Measurements from ENCODE around the gene CA12.
"Not testable (repeated sequence)": the region's sequence is repeated elsewhere in the genome, so short reads cannot be mapped to it uniquely, and the experiment has no call there.

Gene CA12

GRCh38 chr15:63360170-63360569, 21.5 kb downstream of the CA12 start:
- in situ Hi-C loops (cut with MboI; ENCODE audit: low sequenced_read_pairs): no loop called here

DNA sequence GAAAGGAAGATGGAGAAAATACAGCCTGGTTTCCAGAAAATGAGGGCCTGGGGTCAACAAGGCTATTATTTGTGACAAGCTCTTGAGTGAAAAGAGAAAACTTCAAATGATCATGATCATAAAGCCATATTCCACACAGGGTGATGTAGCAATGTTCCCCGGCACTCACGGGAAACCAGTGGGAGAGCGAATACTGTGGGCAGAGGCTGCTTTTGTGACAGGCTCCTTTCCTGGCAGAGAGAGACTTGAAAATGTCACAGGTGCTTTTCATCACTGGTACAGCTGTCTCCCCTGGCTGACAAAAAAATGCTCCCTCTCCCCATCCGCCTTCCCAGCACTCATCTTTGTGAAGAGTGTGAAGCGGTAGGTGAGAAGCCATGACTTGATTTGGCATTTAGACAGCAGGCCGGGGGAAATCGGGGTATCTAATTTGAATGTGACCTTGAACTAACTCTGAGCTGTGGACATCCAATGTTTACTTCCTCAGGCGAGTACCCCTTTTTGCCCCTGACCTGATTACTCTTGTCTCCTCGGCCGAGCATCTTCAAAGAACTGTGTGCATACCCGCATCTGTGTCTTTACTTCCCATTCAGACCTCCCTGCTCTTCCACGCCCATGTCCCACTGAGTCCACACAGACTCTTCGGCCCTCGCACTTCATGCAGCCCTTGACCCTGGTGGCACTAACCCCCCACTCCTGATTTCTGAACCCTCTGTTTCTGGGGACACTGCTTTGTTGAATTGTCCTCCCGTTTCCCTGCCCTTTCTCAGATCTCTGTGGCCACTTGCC, 23.2 kb downstream of the CA12 start:
- in situ Hi-C loops (cut with MboI; ENCODE audit: low sequenced_read_pairs): no loop called here

GRCh38 chr15:63357731-63358130, 23.9 kb downstream of the CA12 start:
- in situ Hi-C loops (cut with MboI; ENCODE audit: low sequenced_read_pairs): no loop called here

DNA sequence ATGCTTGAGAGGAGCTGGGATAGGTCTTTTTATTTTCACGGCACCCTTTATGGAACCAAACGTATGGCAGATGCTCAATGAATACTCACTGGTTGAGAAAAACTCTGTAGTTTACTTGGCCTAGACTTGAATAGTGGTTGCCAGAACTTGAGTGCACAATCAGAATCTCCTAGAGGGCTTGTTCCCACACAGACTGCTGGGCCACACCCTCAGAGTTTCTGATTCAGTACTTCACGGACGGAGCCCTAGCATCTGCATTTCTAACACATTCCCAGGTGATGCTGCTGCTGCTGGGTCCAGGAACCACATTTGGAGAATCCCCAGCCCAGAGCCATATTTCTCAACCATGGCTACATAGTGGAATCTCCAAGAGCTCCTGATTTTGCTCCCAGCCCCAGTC, 24.6 kb downstream of the CA12 start:
- in situ Hi-C loops (cut with MboI; ENCODE audit: low sequenced_read_pairs): no loop called here

- in situ Hi-C loops (cut with MboI; ENCODE audit: low sequenced_read_pairs): no loop called here
Measured at GRCh38 chr15:63354821-63355650, 26.6 kb downstream of the CA12 start.

- in situ Hi-C loops (cut with MboI; ENCODE audit: low sequenced_read_pairs): no loop called here
Measured at GRCh38 chr15:63353887-63354286, 27.8 kb downstream of the CA12 start.

DNA sequence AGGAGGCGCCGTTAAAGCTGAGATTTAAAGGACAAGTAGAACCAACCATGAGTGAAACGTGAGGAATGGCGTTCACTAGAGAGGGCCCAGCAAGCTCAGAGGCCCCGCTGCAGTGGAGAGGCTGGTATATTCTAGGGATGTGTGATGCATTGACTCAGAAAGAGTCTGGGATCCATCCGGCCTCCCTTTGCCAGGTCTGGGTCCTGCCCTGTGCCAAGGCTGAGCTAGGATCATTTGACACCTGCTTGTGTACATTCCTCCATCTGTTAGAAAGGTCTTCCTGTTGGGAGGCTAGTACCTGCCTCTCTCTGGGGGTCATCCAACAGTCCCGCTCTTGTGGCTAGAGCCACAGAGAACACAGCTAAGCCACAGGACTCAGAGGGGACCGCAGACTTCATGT, 28.4 kb downstream of the CA12 start:
- in situ Hi-C loops (cut with MboI; ENCODE audit: low sequenced_read_pairs): no loop called here

- in situ Hi-C loops (cut with MboI; ENCODE audit: low sequenced_read_pairs): no loop called here
Measured at GRCh38 chr15:63352808-63353207, 28.8 kb downstream of the CA12 start.

GRCh38 chr15:63351170-63351569, 30.5 kb downstream of the CA12 start:
- in situ Hi-C loops (cut with MboI; ENCODE audit: low sequenced_read_pairs): no loop called here

GRCh38 chr15:63350178-63350621, 31.4 kb downstream of the CA12 start:
- in situ Hi-C loops (cut with MboI; ENCODE audit: low sequenced_read_pairs): no loop called here

DNA sequence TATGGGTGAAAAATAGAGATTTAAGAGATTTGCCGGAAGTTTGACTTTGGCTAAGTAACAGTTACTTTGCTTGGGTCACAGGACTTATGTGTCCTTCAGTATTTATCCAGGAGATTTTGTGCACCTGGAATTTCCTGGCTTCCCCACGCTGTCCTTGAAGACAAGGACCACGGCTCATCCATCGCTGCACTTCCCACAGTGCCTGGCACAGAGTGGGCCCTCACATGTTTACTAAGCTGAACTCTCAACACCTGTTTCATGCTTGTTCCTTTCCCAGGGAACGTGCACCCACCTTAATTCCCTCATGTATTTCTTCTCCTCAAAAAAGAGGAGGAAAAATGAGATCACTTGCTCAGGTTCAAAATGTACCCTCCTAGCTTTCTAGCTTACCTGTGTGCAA, 32.0 kb downstream of the CA12 start:
- in situ Hi-C loops (cut with MboI; ENCODE audit: low sequenced_read_pairs): no loop called here

- in situ Hi-C loops (cut with MboI; ENCODE audit: low sequenced_read_pairs): no loop called here
Measured at GRCh38 chr15:63349156-63349555, 32.5 kb downstream of the CA12 start.

DNA sequence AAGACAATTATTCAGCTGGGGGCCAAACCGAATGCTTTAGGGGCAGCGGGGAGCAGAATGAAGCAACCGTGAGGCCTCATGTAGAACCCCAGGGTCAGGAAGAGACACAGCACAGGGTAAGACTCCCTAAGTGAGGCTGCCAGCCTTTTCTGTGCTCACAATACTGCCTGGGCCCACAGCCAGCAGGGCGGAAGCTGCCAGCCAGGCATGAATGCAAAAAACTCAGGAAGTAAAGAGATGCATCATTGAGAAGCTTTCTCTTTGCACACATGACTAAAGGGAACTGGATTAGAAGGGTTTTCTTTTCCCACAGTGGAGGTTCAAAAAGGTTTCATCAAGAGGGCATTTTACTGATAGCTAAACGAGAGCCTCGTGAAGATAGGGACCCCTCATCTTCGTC, 33.3 kb downstream of the CA12 start:
- in situ Hi-C loops (cut with MboI; ENCODE audit: low sequenced_read_pairs): no loop called here

- in situ Hi-C loops (cut with MboI; ENCODE audit: low sequenced_read_pairs): no loop called here
Measured at GRCh38 chr15:63347074-63347857, 34.4 kb downstream of the CA12 start.

- in situ Hi-C loops (cut with MboI; ENCODE audit: low sequenced_read_pairs): no loop called here
Measured at GRCh38 chr15:63345391-63345752, 36.3 kb downstream of the CA12 start.

GRCh38 chr15:63344731-63345390, 36.8 kb downstream of the CA12 start:
- in situ Hi-C loops (cut with MboI; ENCODE audit: low sequenced_read_pairs): no loop called here

GRCh38 chr15:63342996-63343562, 38.6 kb downstream of the CA12 start:
- in situ Hi-C loops (cut with MboI; ENCODE audit: low sequenced_read_pairs): not testable (repeated sequence)

DNA sequence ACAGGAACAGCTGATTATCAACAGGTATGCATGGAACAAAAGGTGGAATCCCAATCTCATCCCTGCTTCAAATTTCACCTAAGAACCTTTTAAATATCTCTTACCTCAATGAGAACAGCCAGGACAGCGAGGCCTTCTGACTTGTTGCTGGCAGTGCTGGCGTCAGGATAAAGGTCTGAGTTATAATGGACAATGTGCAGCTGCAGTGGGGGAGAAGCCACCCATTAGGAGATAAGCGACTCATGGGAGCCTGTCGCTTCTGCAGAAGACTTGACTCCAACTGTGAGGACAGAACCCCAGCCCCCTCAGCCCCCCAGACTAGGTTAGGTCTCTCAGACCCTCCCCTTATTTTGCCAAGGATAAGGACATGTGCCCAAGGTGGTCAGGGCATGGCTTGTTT, 39.7 kb downstream of the CA12 start:
- in situ Hi-C loops (cut with MboI; ENCODE audit: low sequenced_read_pairs): no loop called here

- in situ Hi-C loops (cut with MboI; ENCODE audit: low sequenced_read_pairs): no loop called here
Measured at GRCh38 chr15:63340878-63341277, 40.8 kb downstream of the CA12 start.

- in situ Hi-C loops (cut with MboI; ENCODE audit: low sequenced_read_pairs): no loop called here
Measured at GRCh38 chr15:63340353-63340752, 41.3 kb downstream of the CA12 start.

DNA sequence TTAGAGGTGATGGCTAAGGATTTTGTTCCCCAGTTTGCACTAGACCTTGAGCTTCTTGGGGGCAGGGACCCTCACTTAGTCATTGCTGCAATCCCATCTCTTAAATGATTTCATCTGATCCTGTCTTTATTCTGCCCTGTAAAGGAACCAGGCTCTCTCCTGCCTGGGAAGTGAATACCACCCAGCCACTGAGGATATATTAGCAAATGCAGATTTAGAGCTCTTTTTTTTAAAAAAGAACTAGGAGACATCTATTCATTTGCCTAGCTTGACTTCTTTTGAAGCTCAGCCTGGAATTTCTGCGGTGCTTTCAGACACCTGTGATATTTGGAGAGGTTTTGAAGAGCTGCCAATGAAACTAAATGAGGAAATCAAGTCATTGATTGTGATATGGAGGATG, 41.8 kb downstream of the CA12 start:
- in situ Hi-C loops (cut with MboI; ENCODE audit: low sequenced_read_pairs): no loop called here
